Measurements from ENCODE around the gene ERCC2. TPM values are rescaled to one million over a fixed set of nuclear protein-coding genes. Genes with fewer than 3 reads are reported as not detected.

The ERCC2 gene
- total RNA-seq, 2 experiments from 2014 or later, result 20.0 to 28.2 TPM

- ATAC-seq (ENCODE audit: low read depth), result no peak
- Mint-ChIP-seq H3K27ac (no peak overlapping the region), H3K9me3 (no peaks in the 10 kb centered on the region), H3K4me3 (no peak overlapping the region), H3K4me1 (peaks cover 2% of the 10 kb centered on the region), H3K36me3 (no peaks in the 10 kb centered on the region), H3K27me3 (no peaks in the 10 kb centered on the region)
- POLR2A ChIA-PET, result interaction anchor here (0.6 kb wide), 1 partner anchor 41 kb away, joined by 5 read pairs; no protein-coding TSS in a partner anchor
- no peak for DNase-seq
Measured at GRCh38 chr19:45306518-45307027, 63.8 kb downstream of the ERCC2 start.

DNA sequence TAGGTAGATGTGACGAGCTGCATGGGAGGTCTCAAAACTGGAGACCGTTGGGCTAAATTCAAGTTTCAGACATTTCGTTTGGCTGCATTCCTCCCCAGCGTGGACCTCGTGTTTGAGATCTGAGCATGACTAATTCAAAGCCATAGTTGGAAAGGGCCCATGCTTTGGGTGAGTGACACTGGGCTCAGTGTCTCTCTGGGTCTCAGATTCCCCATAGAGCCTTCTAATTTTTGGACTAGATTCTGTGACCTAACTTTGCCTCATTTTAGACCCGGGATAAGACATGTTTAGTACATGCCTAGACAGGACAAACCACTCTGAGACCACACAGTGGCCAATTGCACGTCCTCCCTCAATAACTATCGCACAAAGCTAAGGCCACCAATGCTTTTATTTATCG is 64.3 kb downstream of the ERCC2 start:
- Mint-ChIP-seq H3K27me3 (no peaks in the 10 kb centered on the region), H3K4me3 (no peak overlapping the region), H3K36me3 (no peaks in the 10 kb centered on the region), H3K4me1 (no peaks in the 10 kb centered on the region), H3K27ac (no peak overlapping the region), H3K9me3 (no peaks in the 10 kb centered on the region)
- DNase-seq (no peak), ATAC-seq (ENCODE audit: low read depth) (no peak)
- POLR2A ChIA-PET, result no interaction called here

- Mint-ChIP-seq H3K4me3 (no peak overlapping the region), H3K36me3 (no peaks in the 10 kb centered on the region), H3K4me1 (no peaks in the 10 kb centered on the region), H3K27me3 (no peaks in the 10 kb centered on the region), H3K27ac (no peak overlapping the region), H3K9me3 (no peaks in the 10 kb centered on the region)
- POLR2A ChIA-PET, result no interaction called here
- DNase-seq (no peak), ATAC-seq (ENCODE audit: low read depth) (no peak)
Measured at GRCh38 chr19:45305421-45305820, 65.0 kb downstream of the ERCC2 start.

- POLR2A ChIA-PET, result no interaction called here
- DNase-seq, result no peak
- Mint-ChIP-seq H3K9me3 (no peaks in the 10 kb centered on the region), H3K27ac (no peak overlapping the region), H3K4me3 (no peak overlapping the region), H3K27me3 (no peaks in the 10 kb centered on the region), H3K36me3 (no peaks in the 10 kb centered on the region), H3K4me1 (no peaks in the 10 kb centered on the region)
- no peak for ATAC-seq (ENCODE audit: low read depth)
Measured at GRCh38 chr19:45305007-45305406, 65.4 kb downstream of the ERCC2 start.

- H3K4me3 Mint-ChIP-seq, result no peak overlapping the region
- no peaks in the 10 kb centered on the region for H3K36me3 Mint-ChIP-seq
- H3K27ac Mint-ChIP-seq, result no peak overlapping the region
- H3K27me3 Mint-ChIP-seq, result no peaks in the 10 kb centered on the region
- no peaks in the 10 kb centered on the region for H3K9me3 Mint-ChIP-seq
- no peaks in the 10 kb centered on the region for H3K4me1 Mint-ChIP-seq
- POLR2A ChIA-PET, result no interaction called here
- ATAC-seq (ENCODE audit: low read depth) (no peak), DNase-seq (no peak)
Measured at GRCh38 chr19:45304141-45304926, 66.0 kb downstream of the ERCC2 start.

DNA sequence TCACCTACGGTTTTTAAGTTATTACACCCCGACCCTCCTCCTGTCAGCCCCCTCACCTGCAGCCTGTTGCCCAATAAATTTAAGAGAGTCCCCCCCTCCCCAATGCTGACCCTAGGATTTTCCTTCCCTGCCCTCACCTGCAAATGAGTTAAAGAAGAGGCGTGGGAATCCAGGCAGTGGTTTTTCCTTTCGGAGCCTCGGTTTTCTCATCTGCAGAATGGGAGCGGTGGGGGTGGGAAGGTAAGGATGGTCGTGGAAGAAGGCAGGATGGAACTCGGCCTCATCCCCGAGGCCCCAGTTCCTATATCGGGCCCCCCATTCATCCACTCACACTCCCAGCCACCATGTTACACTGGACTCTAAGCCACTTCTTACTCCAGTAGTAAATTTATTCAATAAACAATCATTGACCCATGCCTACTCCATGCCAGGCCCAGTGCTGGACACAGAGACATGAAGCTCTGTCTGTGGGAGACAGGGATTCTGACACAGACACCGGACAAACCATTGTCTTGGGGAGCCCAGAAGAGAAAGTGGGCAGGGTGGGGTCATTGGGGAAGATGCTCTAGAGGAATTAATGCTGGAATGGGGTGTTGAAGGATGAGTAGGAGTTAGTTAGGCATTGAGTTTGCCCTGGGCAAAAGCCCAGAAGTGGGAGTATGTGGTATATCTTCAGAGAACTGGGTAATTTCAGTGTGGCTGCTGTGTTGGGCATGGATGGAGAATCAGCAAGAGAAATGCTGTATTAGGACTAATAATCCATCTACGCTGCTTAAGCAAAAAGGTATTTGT is 66.9 kb downstream of the ERCC2 start:
- H3K4me1 Mint-ChIP-seq, result no peaks in the 10 kb centered on the region

DNA sequence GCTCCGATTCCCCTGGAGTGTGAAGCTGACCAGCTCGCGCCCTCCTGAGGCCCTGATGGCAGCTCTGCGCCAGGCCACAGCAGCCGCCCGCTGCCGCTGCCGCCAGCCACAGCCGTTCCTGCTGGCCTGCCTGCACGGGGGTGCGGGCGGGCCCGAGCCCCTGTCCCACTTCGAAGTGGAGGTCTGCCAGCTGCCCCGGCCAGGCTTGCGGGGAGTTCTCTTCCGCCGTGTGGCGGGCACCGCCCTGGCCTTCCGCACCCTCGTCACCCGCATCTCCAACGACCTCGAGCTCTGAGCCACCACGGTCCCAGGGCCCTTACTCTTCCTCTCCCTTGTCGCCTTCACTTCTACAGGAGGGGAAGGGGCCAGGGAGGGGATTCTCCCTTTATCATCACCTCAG is 68.0 kb downstream of the ERCC2 start:
- no peak overlapping the region for H3K27ac Mint-ChIP-seq
- H3K36me3 Mint-ChIP-seq, result no peaks in the 10 kb centered on the region
- ATAC-seq (ENCODE audit: low read depth) (no peak), DNase-seq (no peak)
- no peaks in the 10 kb centered on the region for H3K27me3 Mint-ChIP-seq
- POLR2A ChIA-PET, result no interaction called here
- no peak overlapping the region for H3K4me3 Mint-ChIP-seq
- H3K4me1 Mint-ChIP-seq, result no peaks in the 10 kb centered on the region
- no peaks in the 10 kb centered on the region for H3K9me3 Mint-ChIP-seq

More for the DNA sequence above, 66.9 kb downstream of the ERCC2 start:
- H3K27me3 Mint-ChIP-seq, result no peaks in the 10 kb centered on the region
- H3K36me3 Mint-ChIP-seq, result no peaks in the 10 kb centered on the region
- H3K27ac Mint-ChIP-seq, result no peak overlapping the region
- H3K9me3 Mint-ChIP-seq, result no peaks in the 10 kb centered on the region
- POLR2A ChIA-PET, result interaction anchor here (0.7 kb wide), 1 partner anchor 13 kb away, joined by 3 read pairs; no protein-coding TSS in a partner anchor
- DNase-seq (no peak), ATAC-seq (ENCODE audit: low read depth) (no peak)
- H3K4me3 Mint-ChIP-seq, result no peak overlapping the region

Other genes starting within 250 kb of the ERCC2 start
- gene NKPD1, start 209.6 kb downstream of the ERCC2 start, total RNA-seq, result under 1 TPM; 0.31 to 0.47 TPM
- gene TRAPPC6A, start 192.3 kb downstream of the ERCC2 start, total RNA-seq, result 10 to 100 TPM; 61.1 to 63.6 TPM
- 10 to 100 TPM; 21.9 to 22.8 TPM for gene BLOC1S3, start 191.8 kb downstream of the ERCC2 start, total RNA-seq
- gene EXOC3L2, start 125.2 kb downstream of the ERCC2 start, total RNA-seq, result not detected
- gene MARK4, start 119.3 kb downstream of the ERCC2 start, total RNA-seq, result 10 to 100 TPM; 24.8 to 26.1 TPM
- not detected for gene CKM, start 47.7 kb downstream of the ERCC2 start, total RNA-seq
- gene KLC3, start 29.8 kb downstream of the ERCC2 start, total RNA-seq, result not detected
- 10 to 100 TPM; 20.2 to 25.7 TPM for gene PPP1R13L, start 34.5 kb upstream of the ERCC2 start, total RNA-seq
- gene POLR1G, start 36.1 kb upstream of the ERCC2 start, total RNA-seq, result 1 to 10 TPM; 6.0 to 6.3 TPM
- gene ERCC1, start 53.3 kb upstream of the ERCC2 start, total RNA-seq, result 10 to 100 TPM; 63.1 to 63.3 TPM
- 10 to 100 TPM; 68.7 to 69.4 TPM for gene FOSB, start 97.4 kb upstream of the ERCC2 start, total RNA-seq
- gene RTN2, start 126.5 kb upstream of the ERCC2 start, total RNA-seq, result 1 to 10 TPM; 3.0 to 3.3 TPM
- gene PPM1N, start 127.9 kb upstream of the ERCC2 start, total RNA-seq, result 1 to 10 TPM; 5.8 to 6.1 TPM
- 100 to 1,000 TPM; 166 to 180 TPM for gene VASP, start 136.9 kb upstream of the ERCC2 start, total RNA-seq
- 10 to 100 TPM; 10.6 to 11.8 TPM for gene OPA3, start 214.2 kb upstream of the ERCC2 start, total RNA-seq
- gene GPR4, start 231.6 kb upstream of the ERCC2 start, total RNA-seq, result not detected

Measured in activated naive CD8-positive, alpha-beta T cell treated with anti-CD3 and anti-CD28 coated beads, Interleukin-2, amount 10 ng/mL, durations not matched to agents 7 days and 5 days (primary cell).